GM20431 (cell line): ENCODE measurements around the gene CYB561.
"Not testable (repeated sequence)": the region's sequence is repeated elsewhere in the genome, so short reads cannot be mapped to it uniquely, and the experiment has no call there.

Experiments used
- in situ Hi-C: fragments of 300-500 bp; cut with MseI, MboI; formaldehyde crosslinking; loops from one replicate; pipeline ENCODE4 v1.15.0; 2020; ENCODE audit warnings: low sequenced_read_pairs; ENCODE audit not compliant: unreplicated experiment

Gene CYB561

DNA sequence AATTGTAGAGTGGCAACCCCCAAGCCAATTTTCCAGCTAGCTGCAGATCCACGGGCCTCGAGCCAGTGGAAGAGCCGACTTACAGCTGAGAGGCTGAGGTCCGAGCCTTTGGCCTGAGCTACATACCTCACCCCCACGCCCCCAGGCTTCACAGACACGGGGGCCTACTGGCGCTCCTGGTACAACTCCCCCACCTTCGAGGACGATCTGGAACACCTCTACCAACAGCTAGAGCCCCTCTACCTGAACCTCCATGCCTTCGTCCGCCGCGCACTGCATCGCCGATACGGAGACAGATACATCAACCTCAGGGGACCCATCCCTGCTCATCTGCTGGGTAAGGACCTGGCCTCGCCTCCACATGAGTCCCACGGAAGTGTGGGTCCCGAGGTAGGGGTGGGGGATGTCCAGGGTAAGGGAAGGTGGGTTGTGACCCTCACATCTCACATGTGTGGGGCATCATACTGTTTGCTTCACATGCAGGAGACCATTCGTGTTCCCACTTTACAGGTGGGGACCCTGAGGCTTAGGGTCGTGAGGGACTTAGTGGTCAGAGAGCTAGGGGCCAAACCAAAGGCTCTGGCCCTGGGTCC is 34.2 kb upstream of the CYB561 start:
- in situ Hi-C loops = no loop called here

GRCh38 chr17:63479495-63480184 is 33.5 kb upstream of the CYB561 start:
- in situ Hi-C loops = no loop called here

DNA sequence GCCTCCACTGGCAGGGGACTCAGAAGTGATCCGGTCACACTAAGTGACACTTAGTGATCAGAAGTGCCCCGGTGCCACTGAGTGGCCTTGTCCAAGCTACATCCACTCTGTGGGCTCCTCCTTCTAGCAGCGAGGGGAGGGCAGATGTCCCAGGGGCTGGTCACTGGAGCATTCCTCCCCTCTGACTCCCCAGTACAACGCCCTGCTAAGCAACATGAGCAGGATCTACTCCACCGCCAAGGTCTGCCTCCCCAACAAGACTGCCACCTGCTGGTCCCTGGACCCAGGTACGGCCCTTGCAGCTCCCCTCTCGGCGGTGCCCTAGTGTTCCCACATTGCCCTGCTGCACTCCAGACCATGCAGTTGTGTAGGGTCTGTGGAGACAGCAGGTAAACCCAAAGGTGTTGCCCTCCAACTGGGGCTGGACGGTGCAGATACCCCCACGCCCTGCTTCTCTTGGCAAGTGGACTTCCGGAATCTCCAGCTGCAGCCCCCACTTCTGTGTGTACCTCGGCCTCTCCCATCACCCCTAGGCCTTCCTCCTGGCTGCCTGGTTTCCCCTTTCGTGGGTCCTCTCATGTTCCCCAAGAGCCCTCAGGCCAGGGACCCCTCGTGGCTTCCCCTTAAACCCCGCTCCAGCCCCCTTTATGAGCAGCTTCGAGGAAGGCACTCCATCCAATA is 32.8 kb upstream of the CYB561 start:
- in situ Hi-C loops = no loop called here

DNA sequence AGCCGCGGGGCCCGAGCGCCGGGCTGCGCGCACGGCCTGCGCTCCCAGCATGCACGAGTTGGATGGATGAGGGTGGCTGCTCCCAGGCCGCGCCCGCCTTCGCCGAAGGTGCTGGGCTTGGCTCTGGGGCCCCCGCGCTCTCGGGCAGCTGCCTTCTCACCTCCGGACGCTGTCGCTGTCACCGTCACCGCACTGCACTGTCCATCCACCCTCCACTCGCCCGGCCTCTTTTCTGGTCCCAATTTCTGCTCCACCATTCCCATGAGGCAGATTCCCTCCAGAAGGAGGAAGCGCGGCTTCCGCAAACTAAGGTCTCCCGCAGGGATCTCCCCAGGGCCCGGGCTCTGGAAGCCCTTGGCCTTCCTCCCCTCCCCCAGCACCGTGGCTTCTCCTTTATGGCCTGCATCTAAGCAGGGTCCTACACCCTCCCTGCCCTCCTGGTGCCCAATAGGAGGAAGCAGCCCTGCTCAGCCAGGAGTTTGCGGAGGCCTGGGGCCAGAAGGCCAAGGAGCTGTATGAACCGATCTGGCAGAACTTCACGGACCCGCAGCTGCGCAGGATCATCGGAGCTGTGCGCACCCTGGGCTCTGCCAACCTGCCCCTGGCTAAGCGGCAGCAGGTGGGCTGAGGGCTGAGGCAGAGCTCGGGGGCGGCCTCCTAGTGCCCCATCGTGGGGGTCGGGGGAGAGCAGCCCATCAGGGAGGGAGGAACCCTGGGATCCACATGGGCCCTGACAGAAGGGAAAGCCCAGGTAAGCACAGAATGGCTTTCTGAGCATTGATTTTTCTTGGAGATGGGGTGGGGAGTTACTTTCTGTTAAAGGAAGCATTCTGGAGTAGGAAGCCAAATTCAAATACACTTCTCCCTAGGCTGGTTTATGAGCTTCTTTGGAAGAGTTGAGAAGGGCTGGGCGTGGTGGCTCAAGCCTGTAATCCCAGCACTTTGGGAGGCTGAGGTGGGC is 31.7 kb upstream of the CYB561 start:
- in situ Hi-C loops = no loop called here

GRCh38 chr17:63476854-63477479 is 30.9 kb upstream of the CYB561 start, which contains the start of gene ACE:
TSS of gene ACE (plus strand) at chr17:63477061. CDS start at chr17:63477095, 34 bp downstream.
- in situ Hi-C loops = no loop called here

DNA sequence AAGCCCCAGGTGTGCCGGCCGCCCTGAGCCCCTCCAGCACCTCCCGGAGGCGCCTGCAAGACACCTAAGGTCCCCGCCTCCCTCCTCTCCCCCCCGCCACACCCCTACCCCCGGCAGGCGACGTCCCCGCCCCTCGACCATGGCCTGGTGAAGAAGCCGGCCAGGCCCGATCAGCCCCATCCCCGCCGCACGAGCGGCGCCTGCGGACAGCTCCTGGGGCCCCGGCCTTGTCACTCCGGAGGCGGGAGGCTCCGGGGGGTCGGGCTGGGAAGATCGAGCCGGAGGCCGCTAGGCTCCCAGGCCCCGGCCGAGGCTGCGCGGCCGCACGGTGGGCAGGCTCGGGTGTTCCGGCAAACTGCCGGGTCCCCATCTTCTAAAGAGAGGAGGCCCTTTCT is 30.4 kb upstream of the CYB561 start:
- in situ Hi-C loops = no loop called here

GRCh38 chr17:63475491-63476412 is 29.6 kb upstream of the CYB561 start:
- in situ Hi-C loops = no loop called here

DNA sequence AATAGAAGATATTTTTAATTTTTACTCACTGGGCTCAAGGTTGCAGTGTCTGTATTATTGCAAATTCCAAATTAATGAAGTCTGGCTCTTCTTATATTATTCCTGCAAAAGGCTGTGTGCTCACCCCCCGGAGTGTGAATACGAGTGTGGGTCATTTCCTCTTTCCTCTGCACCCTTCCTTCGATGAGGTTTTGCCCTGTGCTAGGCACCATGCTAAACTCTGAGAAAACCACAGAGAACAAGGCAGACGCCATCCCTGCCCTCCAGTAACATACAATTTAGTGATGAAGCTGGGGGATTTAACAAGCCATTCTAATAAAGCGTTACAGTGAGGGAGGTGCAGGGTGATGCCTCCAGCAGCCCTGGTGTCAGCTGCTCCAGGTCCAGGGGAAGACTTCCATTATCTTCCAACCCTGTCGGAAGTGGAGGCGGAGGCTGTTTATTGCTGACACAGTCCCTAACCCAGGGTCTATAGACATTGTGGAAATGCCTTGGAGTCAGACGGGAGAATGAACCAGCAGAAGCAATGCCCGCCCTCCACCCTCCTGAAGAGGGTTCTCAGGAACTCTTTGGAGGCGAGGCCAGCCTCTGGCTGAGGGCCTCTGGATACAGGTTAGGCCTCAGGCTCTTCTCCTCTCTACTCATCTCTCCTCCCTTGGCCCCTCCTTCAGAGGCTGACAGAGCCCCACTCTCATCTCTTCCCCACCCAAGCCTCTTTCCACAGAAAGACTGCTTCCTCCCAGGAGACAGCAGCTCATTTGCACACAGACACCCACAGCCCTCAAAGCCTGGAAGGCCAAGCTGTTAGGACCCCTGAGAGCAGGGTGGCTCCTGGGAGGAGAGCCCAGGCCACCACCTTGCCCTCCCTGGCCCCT is 28.7 kb upstream of the CYB561 start:
- in situ Hi-C loops = no loop called here

DNA sequence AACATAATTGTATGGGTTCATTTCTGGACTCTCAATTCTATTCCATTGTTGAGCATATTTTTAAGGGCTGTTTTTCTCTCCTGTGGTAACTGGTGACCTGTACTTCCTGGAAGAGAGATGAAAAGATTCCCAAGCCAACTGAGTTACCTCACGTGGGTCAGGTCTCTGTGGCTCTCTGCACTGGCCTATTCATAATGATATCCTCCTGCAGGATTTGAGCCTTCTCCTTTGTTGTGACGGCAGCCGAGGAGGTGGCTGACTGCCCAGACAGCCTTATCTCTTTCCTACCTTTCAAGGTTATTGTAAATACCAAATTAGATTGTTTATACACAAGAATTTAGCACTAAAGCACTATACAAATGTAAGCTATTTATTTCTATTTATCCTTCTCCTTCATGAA is 28.1 kb upstream of the CYB561 start:
- in situ Hi-C loops = no loop called here

- in situ Hi-C loops = not testable (repeated sequence)
Observed at GRCh38 chr17:63468099-63468498, 22.0 kb upstream of the CYB561 start.

- in situ Hi-C loops = no loop called here
Observed at GRCh38 chr17:63464691-63465236, 18.7 kb upstream of the CYB561 start.

DNA sequence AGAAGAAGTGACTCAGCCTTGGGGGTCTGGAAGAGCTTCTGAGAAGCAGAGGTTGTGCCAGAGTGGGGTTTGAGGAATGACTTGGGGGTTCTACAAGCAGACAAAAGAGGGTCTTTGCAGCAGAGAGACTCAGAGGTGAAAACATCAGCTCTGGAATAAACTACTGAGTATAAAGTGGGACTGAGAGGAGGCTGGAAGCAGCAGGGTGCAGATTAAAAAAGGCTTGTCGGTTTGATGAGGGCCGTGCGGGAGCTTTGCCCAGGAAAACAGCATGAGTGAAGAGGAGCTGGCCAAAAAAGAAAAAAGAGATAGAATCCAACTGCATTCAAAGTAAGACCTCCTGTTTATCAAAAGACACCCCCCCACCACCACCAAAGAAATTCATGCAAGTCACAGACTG is 17.7 kb upstream of the CYB561 start:
- in situ Hi-C loops = no loop called here

- in situ Hi-C loops = no loop called here
Observed at GRCh38 chr17:63460018-63460417, 13.9 kb upstream of the CYB561 start.

DNA sequence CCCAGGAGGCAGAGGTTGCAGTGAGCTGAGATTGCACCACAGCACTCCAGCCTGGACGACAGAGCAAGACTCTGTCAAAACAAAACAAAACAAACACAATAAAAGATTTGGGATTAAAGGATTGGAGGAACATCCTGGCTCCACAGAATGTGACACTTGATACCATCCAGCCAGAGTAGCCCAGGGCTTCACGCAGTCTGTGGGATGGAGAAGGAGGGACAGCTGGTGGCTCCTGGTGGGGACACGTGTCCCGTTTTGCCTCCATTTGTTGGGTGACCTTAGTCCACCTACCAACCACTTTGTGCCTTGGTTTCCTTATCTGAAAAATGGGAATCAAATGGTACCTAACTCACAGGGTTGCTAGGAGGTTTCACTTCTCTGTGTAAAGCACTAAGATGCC is 12.4 kb upstream of the CYB561 start:
- in situ Hi-C loops = no loop called here

DNA sequence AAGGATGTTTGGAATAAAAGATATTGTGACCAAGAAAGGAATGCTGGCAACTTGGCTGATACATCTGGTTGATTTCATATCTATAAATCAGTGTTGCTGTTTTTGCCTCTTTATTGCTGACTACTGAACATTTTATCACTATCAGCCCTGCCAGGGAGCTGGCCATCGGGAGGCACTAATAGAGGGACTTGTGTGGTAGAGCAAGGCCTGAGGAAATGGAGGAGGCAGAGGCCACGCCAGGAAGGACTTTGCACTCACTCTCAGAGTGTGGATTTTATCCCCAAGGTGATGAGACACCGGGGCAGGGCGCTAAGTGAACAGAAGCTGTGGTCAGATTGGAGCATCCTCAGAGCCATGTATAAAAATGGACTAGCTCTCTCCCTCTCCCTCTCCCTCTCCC is 9.3 kb upstream of the CYB561 start:
- in situ Hi-C loops = no loop called here

DNA sequence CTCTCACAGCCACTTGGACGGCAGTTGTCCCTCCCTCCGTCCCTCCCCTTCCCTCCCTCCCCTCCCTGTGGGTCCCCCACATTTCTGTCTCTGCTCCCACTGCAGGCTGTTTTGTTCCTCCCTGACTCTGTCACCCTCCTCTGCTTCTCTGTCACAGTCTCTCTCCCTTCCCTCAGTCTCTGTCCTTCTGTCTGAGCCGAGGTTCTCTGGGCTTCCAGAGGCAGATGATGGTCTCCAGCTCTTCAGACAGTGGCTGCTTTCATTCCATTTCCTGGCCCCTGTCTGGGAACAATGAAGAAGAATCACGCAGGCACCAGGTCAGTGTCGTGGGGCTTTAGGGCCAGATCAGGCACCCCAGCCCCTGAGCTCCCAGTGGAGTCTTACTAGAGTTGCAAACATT is 8.8 kb upstream of the CYB561 start:
- in situ Hi-C loops = no loop called here

DNA sequence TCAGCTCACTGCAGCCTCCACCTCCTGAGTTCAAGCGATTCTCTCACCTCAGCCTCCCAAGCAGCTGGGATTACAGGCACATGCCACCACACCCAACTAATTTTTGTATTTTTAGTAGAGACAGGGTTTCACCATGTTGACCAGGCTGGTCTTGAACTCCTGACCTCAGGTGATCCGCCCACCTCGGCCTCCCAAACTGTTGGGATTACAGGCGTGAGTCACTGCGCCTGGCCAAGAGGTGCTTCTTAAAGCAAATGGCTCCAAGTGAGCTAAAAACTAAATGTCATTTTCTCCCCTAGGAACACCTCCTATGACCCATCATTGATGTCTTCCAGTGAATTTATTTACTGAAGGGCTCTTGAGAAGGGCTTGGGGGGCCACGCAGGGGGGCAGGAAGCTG is 8.3 kb upstream of the CYB561 start:
- in situ Hi-C loops = not testable (repeated sequence)
